ENCODE results near the gene ARL8B.
"Not testable (repeated sequence)": the region's sequence is repeated elsewhere in the genome, so short reads cannot be mapped to it uniquely, and the experiment has no call there.

DNA sequence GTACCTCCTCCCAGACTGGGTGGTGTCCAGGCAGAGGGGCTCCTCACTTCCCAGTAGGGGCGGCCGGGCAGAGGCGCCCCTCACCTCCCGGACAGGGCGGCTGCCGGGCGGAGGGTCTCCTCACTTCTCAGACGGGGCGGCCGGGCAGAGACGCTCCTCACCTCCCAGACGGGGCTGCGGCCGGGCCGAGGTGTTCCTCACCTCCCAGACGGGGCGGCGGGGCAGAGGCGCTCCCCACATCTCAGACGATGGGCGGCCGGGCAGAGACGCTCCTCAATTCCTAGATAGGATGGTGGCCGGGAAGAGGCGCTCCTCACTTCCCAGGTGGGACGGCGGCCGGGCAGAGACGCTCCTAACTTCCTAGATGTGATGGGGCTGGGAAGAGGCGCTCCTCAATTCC, 8.4 kb upstream of the ARL8B start:
- TF ChIP-seq, protein P1, sequence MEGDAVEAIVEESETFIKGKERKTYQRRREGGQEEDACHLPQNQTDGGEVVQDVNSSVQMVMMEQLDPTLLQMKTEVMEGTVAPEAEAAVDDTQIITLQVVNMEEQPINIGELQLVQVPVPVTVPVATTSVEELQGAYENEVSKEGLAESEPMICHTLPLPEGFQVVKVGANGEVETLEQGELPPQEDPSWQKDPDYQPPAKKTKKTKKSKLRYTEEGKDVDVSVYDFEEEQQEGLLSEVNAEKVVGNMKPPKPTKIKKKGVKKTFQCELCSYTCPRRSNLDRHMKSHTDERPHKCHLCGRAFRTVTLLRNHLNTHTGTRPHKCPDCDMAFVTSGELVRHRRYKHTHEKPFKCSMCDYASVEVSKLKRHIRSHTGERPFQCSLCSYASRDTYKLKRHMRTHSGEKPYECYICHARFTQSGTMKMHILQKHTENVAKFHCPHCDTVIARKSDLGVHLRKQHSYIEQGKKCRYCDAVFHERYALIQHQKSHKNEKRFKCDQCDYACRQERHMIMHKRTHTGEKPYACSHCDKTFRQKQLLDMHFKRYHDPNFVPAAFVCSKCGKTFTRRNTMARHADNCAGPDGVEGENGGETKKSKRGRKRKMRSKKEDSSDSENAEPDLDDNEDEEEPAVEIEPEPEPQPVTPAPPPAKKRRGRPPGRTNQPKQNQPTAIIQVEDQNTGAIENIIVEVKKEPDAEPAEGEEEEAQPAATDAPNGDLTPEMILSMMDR (IDR thresholded peaks at IDR 0.05): not testable (repeated sequence)
- not testable (repeated sequence) for TF ChIP-seq POLR2AphosphoS5 (IDR thresholded peaks at IDR 0.05)
